Kidney capillary endothelial cell (primary cell): ENCODE measurements around the gene CASKIN1.
"Not testable (repeated sequence)": the region's sequence is repeated elsewhere in the genome, so short reads cannot be mapped to it uniquely, and the experiment has no call there.

Experiments used
- DNase-seq: peaks from one replicate; pipeline ENCODE4 v3.0.0-alpha.2; 2018; ENCODE audit warnings: low spot score

The CASKIN1 gene

GRCh38 chr16:2209258-2210008 is 13.0 kb upstream of the CASKIN1 start:
- no peak for DNase-seq

- no peak for DNase-seq
Observed at GRCh38 chr16:2208772-2209171, 12.4 kb upstream of the CASKIN1 start.

- DNase-seq = no peak
Observed at GRCh38 chr16:2208308-2208707, 11.9 kb upstream of the CASKIN1 start.

- DNase-seq = no peak
Observed at GRCh38 chr16:2207872-2208271, 11.5 kb upstream of the CASKIN1 start.

GRCh38 chr16:2206780-2207433 is 10.5 kb upstream of the CASKIN1 start:
- DNase-seq = no peak

- DNase-seq = no peak
Observed at GRCh38 chr16:2206420-2206779, 10.0 kb upstream of the CASKIN1 start.

GRCh38 chr16:2205967-2206313 is 9.5 kb upstream of the CASKIN1 start:
- DNase-seq = no peak

- peak; percentile 88 for DNase-seq
Observed at GRCh38 chr16:2205104-2205966, 8.9 kb upstream of the CASKIN1 start, which contains the start of gene MLST8. TSS of gene MLST8 (plus strand) at chr16:2205454. CDS start at chr16:2206086, 632 bp downstream.

- no peak for DNase-seq
Observed at GRCh38 chr16:2204416-2205103, 8.2 kb upstream of the CASKIN1 start.

GRCh38 chr16:2203119-2203688 is 6.8 kb upstream of the CASKIN1 start:
- DNase-seq = not testable (repeated sequence)

GRCh38 chr16:2200313-2200712 is 3.9 kb upstream of the CASKIN1 start:
- DNase-seq = no peak

- no peak for DNase-seq
Observed at GRCh38 chr16:2199621-2200139, 3.3 kb upstream of the CASKIN1 start.

GRCh38 chr16:2199095-2199494 is 2.7 kb upstream of the CASKIN1 start:
- no peak for DNase-seq

- DNase-seq = no peak
Observed at GRCh38 chr16:2198283-2198682, 1.9 kb upstream of the CASKIN1 start.

GRCh38 chr16:2197765-2198164 is 1.4 kb upstream of the CASKIN1 start:
- no peak for DNase-seq

GRCh38 chr16:2196981-2197511 is 641 bp upstream of the CASKIN1 start:
- no peak for DNase-seq

GRCh38 chr16:2195322-2196161 is 863 bp downstream of the CASKIN1 start:
- no peak for DNase-seq

- peak; percentile 27 for DNase-seq
Observed at GRCh38 chr16:2194852-2195321, 1.5 kb downstream of the CASKIN1 start.

- DNase-seq = no peak
Observed at GRCh38 chr16:2194166-2194834, 2.1 kb downstream of the CASKIN1 start.

GRCh38 chr16:2191446-2191706 is 5.0 kb downstream of the CASKIN1 start:
- DNase-seq = no peak
